ENCODE data around the gene PPP1R3G.

- TF ChIP-seq POLR2AphosphoS5 (IDR thresholded peaks at IDR 0.05; ENCODE audit: low read depth) (no peak), CTCF (IDR thresholded peaks at IDR 0.05; ENCODE audit: insufficient read depth, low read length) (no peak), REST (IDR thresholded peaks at IDR 0.05; ENCODE audit: insufficient replicate concordance, low read depth) (no peak), GABPA (IDR thresholded peaks at IDR 0.05; ENCODE audit: low read depth) (no peak), SPI1 (IDR thresholded peaks at IDR 0.05; ENCODE audit: borderline replicate concordance, low read depth) (no peak)
These were observed 3.2 kb upstream of the PPP1R3G start for GRCh38 chr6:5081955-5082354.

Measured in HL-60 (cell line).